ENCODE measurements around the gene CNIH2.
A peak's percentile ranks its signal among the peaks of the same experiment; 100 is the strongest.

The CNIH2 gene

GRCh38 chr11:66328031-66328301, 50.0 kb downstream of the CNIH2 start:
- Histone ChIP-seq H3K79me2 (ENCODE audit: control insufficient read depth, insufficient read depth, low read length, poor library complexity) (peaks cover 2% of the 10 kb centered on the region), H4K12ac (ENCODE audit: low read depth, low read length) (no peak overlapping the region), H2AFZ (ENCODE audit: insufficient read depth, low read length, poor library complexity) (no peak overlapping the region), H3K14ac (ENCODE audit: low read length) (no peak overlapping the region), H2AK5ac (ENCODE audit: low read length) (peak overlapping the region; percentile 2), H3K27ac (ENCODE audit: low read depth, low read length) (no peak overlapping the region), H3K23ac (ENCODE audit: low read length) (no peak overlapping the region), H3K4me3 (ENCODE audit: low read depth, low read length) (no peak overlapping the region), H3K4me1 (ENCODE audit: control insufficient read depth in 1 of 2, insufficient read depth in 2 of 2, low read length in 2 of 2) (peaks cover 42 to 44% of the 10 kb centered on the region in 2 experiments), H3K27me3 (ENCODE audit: insufficient read depth, low read length) (no peaks in the 10 kb centered on the region), H2BK5ac (ENCODE audit: low read depth, low read length, poor library complexity) (no peak overlapping the region), H2BK120ac (ENCODE audit: insufficient read depth, low read length, poor library complexity) (no peak overlapping the region), H3K9ac (ENCODE audit: low read length) (no peak overlapping the region), H3K9me3 (ENCODE audit: insufficient read depth, low read depth, low read length) (peaks cover 4% of the 10 kb centered on the region), H4K8ac (ENCODE audit: low read depth, low read length) (no peak overlapping the region), H4K91ac (ENCODE audit: low read depth, low read length) (peak overlapping the region; percentile 92), H2BK12ac (ENCODE audit: low read length) (peak overlapping the region; percentile 53), H3K4me2 (ENCODE audit: low read length) (no peak overlapping the region), H3K4ac (ENCODE audit: low read depth, low read length) (no peak overlapping the region), H3K36me3 (ENCODE audit: control insufficient read depth in 1 of 2, insufficient read depth in 2 of 2, low read length in 2 of 2) (peaks cover 0 to 7% of the 10 kb centered on the region in 2 experiments), H3K18ac (ENCODE audit: low read length) (no peak overlapping the region), H3K79me1 (ENCODE audit: low read length) (peaks cover 23% of the 10 kb centered on the region)
- no peak for DNase-seq
- no CpG with 5 or more reads among the region's 3 CpGs for WGBS (ENCODE audit: extremely low coverage, insufficient coverage, insufficient read length)

DNA sequence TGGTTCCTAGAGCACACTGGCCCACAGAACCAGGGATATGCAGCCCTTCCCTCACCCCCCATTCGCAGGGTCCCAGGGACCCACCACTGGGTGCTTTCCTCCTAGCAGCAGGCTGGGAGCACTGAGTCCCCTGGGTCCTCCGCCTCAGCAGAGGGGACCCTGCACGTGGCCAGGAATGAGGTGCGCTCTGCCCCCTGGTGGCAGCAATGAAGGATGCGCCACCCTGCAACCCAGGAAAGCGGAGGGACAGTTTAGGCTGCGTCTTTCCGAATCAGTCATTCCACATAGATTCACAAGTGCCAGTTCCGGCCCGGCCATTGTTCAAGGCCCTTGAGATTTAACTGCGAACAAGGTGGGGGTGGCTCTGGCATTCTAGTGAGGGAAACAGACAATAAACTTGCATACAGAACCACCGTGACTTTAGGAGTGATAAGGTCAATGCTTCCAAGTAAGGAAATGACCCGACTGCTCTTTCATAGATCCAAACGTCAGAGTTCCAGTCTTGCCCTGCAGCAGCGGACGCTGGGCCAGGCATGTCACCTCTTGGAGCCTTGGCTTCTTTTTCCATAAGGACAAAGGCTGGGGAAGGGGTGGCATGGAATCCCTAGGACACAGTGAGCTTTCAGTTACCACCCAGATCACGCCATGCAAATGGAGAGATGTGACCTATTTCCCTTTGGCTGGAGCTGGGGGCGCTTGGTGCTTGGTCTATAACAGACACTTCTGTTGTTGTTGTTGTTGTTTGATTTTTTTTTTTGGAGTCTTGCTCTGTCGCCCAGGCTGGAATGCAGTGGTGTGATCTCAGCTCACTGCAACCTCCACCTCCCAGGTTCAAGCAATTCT, 50.5 kb downstream of the CNIH2 start:
- DNase-seq: peak; percentile 40 to 76
- Histone ChIP-seq H3K14ac (ENCODE audit: low read length) (no peak overlapping the region), H4K91ac (ENCODE audit: low read depth, low read length) (peak overlapping the region; percentile 92), H3K27me3 (ENCODE audit: insufficient read depth, low read length) (no peaks in the 10 kb centered on the region), H3K23ac (ENCODE audit: low read length) (no peak overlapping the region), H2BK12ac (ENCODE audit: low read length) (no peak overlapping the region), H3K79me2 (ENCODE audit: control insufficient read depth, insufficient read depth, low read length, poor library complexity) (peaks cover 2% of the 10 kb centered on the region), H3K4ac (ENCODE audit: low read depth, low read length) (no peak overlapping the region), H2AK5ac (ENCODE audit: low read length) (no peak overlapping the region), H2BK5ac (ENCODE audit: low read depth, low read length, poor library complexity) (no peak overlapping the region), H4K8ac (ENCODE audit: low read depth, low read length) (peak overlapping the region; percentile 31), H3K27ac (ENCODE audit: low read depth, low read length) (no peak overlapping the region), H2BK120ac (ENCODE audit: insufficient read depth, low read length, poor library complexity) (no peak overlapping the region), H3K79me1 (ENCODE audit: low read length) (peaks cover 23% of the 10 kb centered on the region), H3K4me1 (ENCODE audit: control insufficient read depth in 1 of 2, insufficient read depth in 2 of 2, low read length in 2 of 2) (peaks cover 40 to 42% of the 10 kb centered on the region in 2 experiments), H4K12ac (ENCODE audit: low read depth, low read length) (no peak overlapping the region), H3K4me3 (ENCODE audit: low read depth, low read length) (no peak overlapping the region), H3K9ac (ENCODE audit: low read length) (no peak overlapping the region), H3K18ac (ENCODE audit: low read length) (no peak overlapping the region), H3K4me2 (ENCODE audit: low read length) (peak overlapping the region; percentile 32), H3K9me3 (ENCODE audit: insufficient read depth, low read depth, low read length) (peaks cover 4% of the 10 kb centered on the region), H3K36me3 (ENCODE audit: control insufficient read depth in 1 of 2, insufficient read depth in 2 of 2, low read length in 2 of 2) (peaks cover 0 to 11% of the 10 kb centered on the region in 2 experiments), H2AFZ (ENCODE audit: insufficient read depth, low read length, poor library complexity) (peak overlapping the region; percentile 24)
- no CpG with 5 or more reads among the region's 19 CpGs for WGBS (ENCODE audit: extremely low coverage, insufficient coverage, insufficient read length)

- no peak overlapping the region for H3K27ac ChIP-seq (ENCODE audit: low read depth, low read length)
- H2BK120ac ChIP-seq (ENCODE audit: insufficient read depth, low read length, poor library complexity): no peak overlapping the region
- H3K27me3 ChIP-seq (ENCODE audit: insufficient read depth, low read length): no peaks in the 10 kb centered on the region
- peaks cover 2 to 13% of the 10 kb centered on the region in 2 experiments for H3K36me3 ChIP-seq (ENCODE audit: control insufficient read depth in 1 of 2, insufficient read depth in 2 of 2, low read length in 2 of 2)
- H3K9ac ChIP-seq (ENCODE audit: low read length): no peak overlapping the region
- H3K79me1 ChIP-seq (ENCODE audit: low read length): peaks cover 23% of the 10 kb centered on the region
- no peak overlapping the region for H3K14ac ChIP-seq (ENCODE audit: low read length)
- no peak for DNase-seq
- H2BK5ac ChIP-seq (ENCODE audit: low read depth, low read length, poor library complexity): no peak overlapping the region
- H3K4me2 ChIP-seq (ENCODE audit: low read length): no peak overlapping the region
- WGBS (ENCODE audit: extremely low coverage, insufficient coverage, insufficient read length): no CpG with 5 or more reads among the region's 3 CpGs
- H3K18ac ChIP-seq (ENCODE audit: low read length): no peak overlapping the region
- H3K79me2 ChIP-seq (ENCODE audit: control insufficient read depth, insufficient read depth, low read length, poor library complexity): peaks cover 2% of the 10 kb centered on the region
- no peak overlapping the region for H2BK12ac ChIP-seq (ENCODE audit: low read length)
- H4K91ac ChIP-seq (ENCODE audit: low read depth, low read length): no peak overlapping the region
- H3K4me3 ChIP-seq (ENCODE audit: low read depth, low read length): no peak overlapping the region
- peaks cover 40 to 41% of the 10 kb centered on the region in 2 experiments for H3K4me1 ChIP-seq (ENCODE audit: control insufficient read depth in 1 of 2, insufficient read depth in 2 of 2, low read length in 2 of 2)
- no peak overlapping the region for H4K8ac ChIP-seq (ENCODE audit: low read depth, low read length)
- no peak overlapping the region for H3K4ac ChIP-seq (ENCODE audit: low read depth, low read length)
- no peak overlapping the region for H2AFZ ChIP-seq (ENCODE audit: insufficient read depth, low read length, poor library complexity)
- no peak overlapping the region for H3K23ac ChIP-seq (ENCODE audit: low read length)
- H4K12ac ChIP-seq (ENCODE audit: low read depth, low read length): no peak overlapping the region
- H3K9me3 ChIP-seq (ENCODE audit: insufficient read depth, low read depth, low read length): peaks cover 2% of the 10 kb centered on the region
- no peak overlapping the region for H2AK5ac ChIP-seq (ENCODE audit: low read length)
These were observed 51.2 kb downstream of the CNIH2 start for GRCh38 chr11:66329165-66329673.

GRCh38 chr11:66330931-66331330, 53.0 kb downstream of the CNIH2 start:
- no peak overlapping the region for H3K14ac ChIP-seq (ENCODE audit: low read length)
- no peak overlapping the region for H2BK5ac ChIP-seq (ENCODE audit: low read depth, low read length, poor library complexity)
- no peak overlapping the region for H4K8ac ChIP-seq (ENCODE audit: low read depth, low read length)
- H3K27ac ChIP-seq (ENCODE audit: low read depth, low read length): no peak overlapping the region
- H3K4me2 ChIP-seq (ENCODE audit: low read length): no peak overlapping the region
- H3K4me1 ChIP-seq (ENCODE audit: control insufficient read depth in 1 of 2, insufficient read depth in 2 of 2, low read length in 2 of 2): peaks cover 31 to 33% of the 10 kb centered on the region in 2 experiments
- no peak overlapping the region for H2AK5ac ChIP-seq (ENCODE audit: low read length)
- H3K36me3 ChIP-seq (ENCODE audit: control insufficient read depth in 1 of 2, insufficient read depth in 2 of 2, low read length in 2 of 2): peaks cover 2 to 13% of the 10 kb centered on the region in 2 experiments
- H4K12ac ChIP-seq (ENCODE audit: low read depth, low read length): no peak overlapping the region
- peaks cover 18% of the 10 kb centered on the region for H3K79me1 ChIP-seq (ENCODE audit: low read length)
- H2AFZ ChIP-seq (ENCODE audit: insufficient read depth, low read length, poor library complexity): no peak overlapping the region
- no peak overlapping the region for H3K23ac ChIP-seq (ENCODE audit: low read length)
- H3K9ac ChIP-seq (ENCODE audit: low read length): no peak overlapping the region
- H2BK120ac ChIP-seq (ENCODE audit: insufficient read depth, low read length, poor library complexity): no peak overlapping the region
- no peak for DNase-seq
- peaks cover 2% of the 10 kb centered on the region for H3K9me3 ChIP-seq (ENCODE audit: insufficient read depth, low read depth, low read length)
- no CpG with 5 or more reads among the region's 10 CpGs for WGBS (ENCODE audit: extremely low coverage, insufficient coverage, insufficient read length)
- H2BK12ac ChIP-seq (ENCODE audit: low read length): no peak overlapping the region
- H3K4me3 ChIP-seq (ENCODE audit: low read depth, low read length): no peak overlapping the region
- H3K4ac ChIP-seq (ENCODE audit: low read depth, low read length): no peak overlapping the region
- no peaks in the 10 kb centered on the region for H3K27me3 ChIP-seq (ENCODE audit: insufficient read depth, low read length)
- H4K91ac ChIP-seq (ENCODE audit: low read depth, low read length): no peak overlapping the region
- H3K79me2 ChIP-seq (ENCODE audit: control insufficient read depth, insufficient read depth, low read length, poor library complexity): peaks cover 4% of the 10 kb centered on the region
- no peak overlapping the region for H3K18ac ChIP-seq (ENCODE audit: low read length)

Data from trophoblast cell (in vitro differentiated cells and primary cell).